ENCODE data around the gene CMTR1. TPM values are rescaled to one million over a fixed set of nuclear protein-coding genes. Genes with fewer than 3 reads are reported as not detected.

The CMTR1 gene
- total and polyA plus RNA-seq, 11 donors, result 16.3 to 40.7 (median 28.4) TPM

DNA sequence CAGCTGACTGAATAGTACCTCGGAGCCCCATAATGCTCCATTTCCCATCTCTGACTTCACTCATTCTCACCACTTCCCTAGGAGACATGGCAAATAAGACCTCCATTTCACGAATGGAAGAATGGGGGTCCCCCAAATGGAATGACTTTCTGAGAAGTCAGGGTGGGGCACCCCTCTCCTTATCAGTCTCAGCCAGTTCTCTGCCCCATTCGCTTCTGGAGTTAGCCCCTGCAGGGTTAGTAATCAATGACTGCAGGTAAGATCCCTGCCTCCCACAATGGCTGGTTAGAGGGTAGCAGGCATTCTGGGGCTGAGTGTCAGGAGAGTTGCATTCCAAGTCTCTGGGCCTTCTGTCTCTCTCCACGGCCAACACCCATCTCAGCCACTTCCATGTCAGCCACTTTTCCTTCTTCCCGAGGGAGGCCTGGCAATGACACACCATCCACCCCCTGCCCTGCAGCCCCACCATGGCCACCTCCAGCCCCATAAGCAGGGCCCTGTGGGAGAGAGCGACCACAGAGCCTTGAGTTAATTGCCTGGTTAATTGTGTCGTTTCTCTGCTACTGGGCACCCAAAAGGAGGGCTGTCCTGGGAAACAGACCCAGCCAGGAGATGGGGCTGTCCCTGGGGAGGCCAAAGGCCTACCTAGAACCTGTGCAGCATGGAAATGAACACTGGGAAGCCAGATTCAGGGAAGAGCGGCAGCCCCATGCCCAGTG, 53.3 kb downstream of the CMTR1 start:
- H3K27ac ChIP-seq, result no peak overlapping the region
- H3K4me3 ChIP-seq, result no peak overlapping the region
- peaks cover 0 to 35% (median 15%) of the 10 kb centered on the region in 9 donors for H3K36me3 ChIP-seq
- DNase-seq (no peak), ATAC-seq (no peak)
- 79 to 90% (median 88%) methylated on average over 7 to 8 of the region's 8 CpGs for WGBS, 4 donors
- H3K9me3 ChIP-seq, result no peaks in the 10 kb centered on the region
- TF ChIP-seq POLR2A (IDR thresholded peaks at IDR 0.05), result no peak
- TF ChIP-seq, protein P1, sequence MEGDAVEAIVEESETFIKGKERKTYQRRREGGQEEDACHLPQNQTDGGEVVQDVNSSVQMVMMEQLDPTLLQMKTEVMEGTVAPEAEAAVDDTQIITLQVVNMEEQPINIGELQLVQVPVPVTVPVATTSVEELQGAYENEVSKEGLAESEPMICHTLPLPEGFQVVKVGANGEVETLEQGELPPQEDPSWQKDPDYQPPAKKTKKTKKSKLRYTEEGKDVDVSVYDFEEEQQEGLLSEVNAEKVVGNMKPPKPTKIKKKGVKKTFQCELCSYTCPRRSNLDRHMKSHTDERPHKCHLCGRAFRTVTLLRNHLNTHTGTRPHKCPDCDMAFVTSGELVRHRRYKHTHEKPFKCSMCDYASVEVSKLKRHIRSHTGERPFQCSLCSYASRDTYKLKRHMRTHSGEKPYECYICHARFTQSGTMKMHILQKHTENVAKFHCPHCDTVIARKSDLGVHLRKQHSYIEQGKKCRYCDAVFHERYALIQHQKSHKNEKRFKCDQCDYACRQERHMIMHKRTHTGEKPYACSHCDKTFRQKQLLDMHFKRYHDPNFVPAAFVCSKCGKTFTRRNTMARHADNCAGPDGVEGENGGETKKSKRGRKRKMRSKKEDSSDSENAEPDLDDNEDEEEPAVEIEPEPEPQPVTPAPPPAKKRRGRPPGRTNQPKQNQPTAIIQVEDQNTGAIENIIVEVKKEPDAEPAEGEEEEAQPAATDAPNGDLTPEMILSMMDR (IDR thresholded peaks at IDR 0.05), result no peak
- peaks cover 0 to 46% (median 21%) of the 10 kb centered on the region in 12 donors for H3K4me1 ChIP-seq
- intact Hi-C loops (cut with DNase I), result loop anchor here in 6 of 10 donors (2.0 to 10.0 kb wide), 6 partner anchors 76 to 207 kb away; no protein-coding TSS in a partner anchor
- no peaks in the 10 kb centered on the region for H3K27me3 ChIP-seq

DNA sequence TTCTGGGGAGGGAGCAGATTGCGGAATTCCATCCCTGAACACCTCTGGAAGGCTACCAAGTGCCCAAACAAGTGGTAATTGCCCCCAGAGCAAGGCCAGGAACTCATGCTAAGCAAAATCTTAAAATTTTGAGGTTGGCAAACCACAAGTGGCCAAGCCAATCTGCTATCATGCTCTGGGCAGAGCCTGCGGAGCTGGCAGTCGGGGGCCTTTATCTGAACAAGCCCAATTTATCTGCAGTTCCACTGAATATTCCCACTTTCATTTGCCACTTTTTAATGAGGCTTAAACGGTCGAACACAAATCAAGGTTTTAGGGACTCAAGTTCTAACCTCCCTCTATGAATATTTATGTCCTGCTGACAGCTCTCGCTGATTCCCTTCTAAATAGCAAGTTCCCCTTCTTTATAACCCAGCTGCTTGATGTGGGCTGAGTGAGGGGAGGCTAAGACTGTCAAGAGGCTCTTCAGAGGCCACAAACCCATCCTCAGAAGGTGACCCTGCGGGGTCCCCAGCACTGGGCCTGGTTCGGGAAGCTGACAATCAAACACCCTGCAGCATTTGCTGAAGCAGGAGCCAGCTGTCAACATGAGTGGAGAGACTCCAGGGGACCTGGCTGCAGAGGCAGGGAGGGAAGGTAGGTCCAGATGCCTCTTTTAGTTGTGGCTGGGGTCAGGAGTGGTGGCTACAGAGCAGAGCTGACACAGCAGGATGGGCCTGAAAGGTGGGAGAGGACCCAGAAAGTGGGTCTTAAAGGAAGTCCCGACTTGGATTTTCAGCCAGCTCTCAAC, 54.8 kb downstream of the CMTR1 start:
- Histone ChIP-seq H3K36me3 (peaks cover 0 to 20% (median 10%) of the 10 kb centered on the region in 9 donors), H3K4me3 (no peak overlapping the region), H3K27me3 (no peaks in the 10 kb centered on the region), H3K27ac (no peak overlapping the region), H3K9me3 (no peaks in the 10 kb centered on the region), H3K4me1 (peaks cover 0 to 45% (median 25%) of the 10 kb centered on the region in 12 donors)
- intact Hi-C loops (cut with DNase I), result loop anchor here in 6 of 10 donors (2.0 to 10.0 kb wide), 6 partner anchors 75 to 205 kb away; no protein-coding TSS in a partner anchor
- no peak for TF ChIP-seq POLR2A (IDR thresholded peaks at IDR 0.05)
- TF ChIP-seq, protein P1 (IDR thresholded peaks at IDR 0.05), result no peak
- 67 to 75% (median 70%) methylated on average over 9 of the region's 9 CpGs for WGBS, 4 donors
- ATAC-seq, result no peak
- no peak for DNase-seq

DNA sequence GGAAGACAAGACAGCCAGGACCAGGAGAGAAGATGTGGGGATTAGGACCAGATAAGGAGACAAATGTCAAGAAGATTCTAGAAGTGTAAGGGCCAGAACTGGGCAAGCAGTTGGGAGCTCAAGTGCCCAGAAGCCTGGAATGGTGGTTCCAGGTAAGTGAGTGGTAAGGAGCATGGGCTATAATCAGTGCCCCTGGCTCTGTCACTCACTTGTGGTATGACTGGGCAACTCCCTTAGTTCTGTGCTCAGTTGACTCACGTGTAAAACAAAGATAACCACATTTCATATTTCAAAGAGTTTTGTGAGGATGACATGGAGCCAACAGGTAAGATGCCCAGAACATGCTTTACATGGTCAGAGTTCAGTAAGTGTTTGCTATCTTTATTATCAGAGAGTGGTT, 55.5 kb downstream of the CMTR1 start:
- peaks cover 0 to 45% (median 25%) of the 10 kb centered on the region in 12 donors for H3K4me1 ChIP-seq
- no peak overlapping the region for H3K27ac ChIP-seq
- DNase-seq (no peak), ATAC-seq (no peak)
- H3K4me3 ChIP-seq, result no peak overlapping the region
- H3K27me3 ChIP-seq, result no peaks in the 10 kb centered on the region
- intact Hi-C loops (cut with DNase I), result loop anchor here in 6 of 10 donors (5.0 to 10.0 kb wide), 5 partner anchors 74 to 204 kb away; no protein-coding TSS in a partner anchor
- 53 to 71% (median 67%) methylated on average over 1 of the region's 1 CpG for WGBS, 4 donors
- no peak for TF ChIP-seq POLR2A (IDR thresholded peaks at IDR 0.05)
- TF ChIP-seq, protein P1 (IDR thresholded peaks at IDR 0.05), result no peak
- H3K36me3 ChIP-seq, result peaks cover 0 to 13% (median 3%) of the 10 kb centered on the region in 9 donors
- H3K9me3 ChIP-seq, result no peaks in the 10 kb centered on the region
